GM23338 (cell line): Measurements from ENCODE around the gene NAXE. TPM values are rescaled to one million over a fixed set of nuclear protein-coding genes. Genes with fewer than 3 reads are reported as not detected.

Experiments
- ATAC-seq: fragments of 200-7000 bp; cut with Tn5 transposase; 3 replicates; pipeline ENCODE4 v1.9.1; 2020
- DNase-seq: peaks from one replicate; pipeline ENCODE4 v3.0.0-alpha.2; 2015; ENCODE audit warnings: low spot score
- H2AFZ ChIP-seq: fragments of 200-600 bp; sonication (generic); 2 replicates; pipeline ENCODE4 v1.8.0; 2016; ENCODE audit warnings: antibody characterized with exemption, mild to moderate bottlenecking, moderate library complexity
- H3F3A ChIP-seq: fragments of 200-600 bp; sonication (generic); replicated peaks from 2 replicates; pipeline ENCODE4 v1.8.0; 2017; ENCODE audit warnings: antibody characterized with exemption, mixed run types, low read depth
- H3K27ac ChIP-seq: fragments of 200-600 bp; sonication (generic); 2 replicates; pipeline ENCODE4 v1.6.1; 2016; ENCODE audit warnings: low read depth
- H3K27me3 ChIP-seq: fragments of 200-600 bp; sonication (generic); 2 replicates; pipeline ENCODE4 v1.8.0; 2016; ENCODE audit warnings: mild to moderate bottlenecking, mixed run types, moderate library complexity; ENCODE audit not compliant: insufficient read depth
- H3K36me3 ChIP-seq: fragments of 200-600 bp; sonication (generic); 2 replicates; pipeline ENCODE4 v1.8.0; 2016; ENCODE audit warnings: mild to moderate bottlenecking; ENCODE audit not compliant: insufficient read depth
- H3K4me1 ChIP-seq: fragments of 200-600 bp; sonication (generic); 2 replicates; pipeline ENCODE4 v1.8.0; 2016; ENCODE audit warnings: mild to moderate bottlenecking, moderate library complexity; ENCODE audit not compliant: insufficient read depth
- H3K4me2 ChIP-seq: fragments of 200-600 bp; sonication (generic); 2 replicates; pipeline ENCODE4 v1.7.1; 2017; ENCODE audit warnings: mixed run types
- H3K4me3 ChIP-seq: fragments of 200-600 bp; sonication (generic); 2 replicates; pipeline ENCODE4 v1.6.1; 2016; ENCODE audit warnings: mixed run types
- H3K79me2 ChIP-seq: fragments of 200-600 bp; sonication (generic); replicated peaks from 2 replicates; pipeline ENCODE4 v1.8.0; 2017; ENCODE audit warnings: mild to moderate bottlenecking; ENCODE audit not compliant: insufficient read depth
- H3K9me2 ChIP-seq: fragments of 200-600 bp; sonication (generic); 2 replicates; pipeline ENCODE4 v1.8.0; 2017; ENCODE audit not compliant: insufficient read depth
- H4K20me1 ChIP-seq: fragments of 200-600 bp; sonication (generic); replicated peaks from 2 replicates; pipeline ENCODE4 v1.8.0; 2017; ENCODE audit warnings: mild to moderate bottlenecking; ENCODE audit not compliant: insufficient read depth
- H3K27ac Mint-ChIP-seq: 2 replicates; pipeline ENCODE4 v1.8.0; 2020; ENCODE audit warnings: inconsistent platforms, mild to moderate bottlenecking, moderate library complexity, mixed read lengths
- H3K27me3 Mint-ChIP-seq: 3 replicates; pipeline ENCODE4 v1.8.0; 2022; ENCODE audit warnings: low read depth, mild to moderate bottlenecking, moderate library complexity, mixed read lengths, inconsistent platforms; ENCODE audit not compliant: insufficient read depth, poor library complexity
- H3K36me3 Mint-ChIP-seq: 3 replicates; pipeline ENCODE4 v1.8.0; 2021; ENCODE audit warnings: low read depth, mild to moderate bottlenecking, inconsistent platforms, moderate library complexity, mixed read lengths
- H3K4me1 Mint-ChIP-seq: 3 replicates; pipeline ENCODE4 v1.8.0; 2020; ENCODE audit warnings: mild to moderate bottlenecking, inconsistent platforms, mixed read lengths
- H3K4me3 Mint-ChIP-seq: 3 replicates; pipeline ENCODE4 v1.8.0; 2021; ENCODE audit warnings: moderate library complexity, mild to moderate bottlenecking, inconsistent platforms, mixed read lengths
- H3K9me3 Mint-ChIP-seq: 3 replicates; pipeline ENCODE4 v1.8.0; 2020; ENCODE audit warnings: moderate library complexity, mild to moderate bottlenecking, inconsistent platforms, mixed read lengths
- EZH2 ChIP-seq: fragments of 200-600 bp; sonication (generic); IDR thresholded peaks from one replicate; pipeline ENCODE4 v1.8.0; 2017; ENCODE audit warnings: antibody characterized with exemption, mild to moderate bottlenecking, low read depth; ENCODE audit not compliant: unreplicated experiment
- JUNB ChIP-seq: IDR thresholded peaks from one replicate; pipeline ENCODE4 v1.6.1; 2016; ENCODE audit warnings: antibody characterized with exemption; ENCODE audit not compliant: unreplicated experiment
- NANOG ChIP-seq: IDR thresholded peaks from 2 replicates; pipeline ENCODE4 v1.6.1; 2016; ENCODE audit warnings: antibody characterized with exemption, borderline replicate concordance
- STAT1 ChIP-seq: IDR thresholded peaks from one replicate; pipeline ENCODE4 v1.6.1; 2016; ENCODE audit warnings: antibody characterized with exemption; ENCODE audit not compliant: unreplicated experiment
- ZNF114 ChIP-seq: fragments of 250-450 bp; sonication (Bioruptor Pico); IDR thresholded peaks from 2 replicates; pipeline ENCODE4 v1.5.0; 2020; ENCODE audit warnings: mild to moderate bottlenecking, moderate library complexity
- ZNF462 ChIP-seq: fragments of 250-450 bp; sonication (Bioruptor Pico); IDR thresholded peaks from 2 replicates; pipeline ENCODE4 v1.5.0; 2020; ENCODE audit warnings: mild to moderate bottlenecking, moderate library complexity
- polyA plus RNA-seq: library from polyadenylated mRNA; unstranded; fragments of >200 nt; fragmentation: Nextera tagmentation; extraction: Ambion mirVana; gene quantifications from 2 replicates; pipeline ENCODE4 v1.2.1, GENCODE V29; 2016
- total RNA-seq: library from RNA; depleted of rRNA; stranded (reverse); fragments of >200 nt; shearing (Covaris generic); gene quantifications from 2 replicates; pipeline ENCODE4 v1.2.3, GENCODE V29; 2014
- TF ChIP-seq, protein P1 (sequence below), 2 experiments: fragments of 200-600 bp in 1 of 2; sonication (generic) in 1 of 2; conservative IDR thresholded peaks; 2 replicates each; pipeline versions ENCODE4 v1.5.1 to v1.6.1; 2016 to 2017; ENCODE audit warnings: antibody characterized with exemption in 2 of 2, low read depth in 2 of 2, mild to moderate bottlenecking in 2 of 2, moderate library complexity in 1 of 2

Gene NAXE
- total and polyA plus RNA-seq, 2 experiments from 2014 or later: 82.1 to 87.5 TPM

DNA sequence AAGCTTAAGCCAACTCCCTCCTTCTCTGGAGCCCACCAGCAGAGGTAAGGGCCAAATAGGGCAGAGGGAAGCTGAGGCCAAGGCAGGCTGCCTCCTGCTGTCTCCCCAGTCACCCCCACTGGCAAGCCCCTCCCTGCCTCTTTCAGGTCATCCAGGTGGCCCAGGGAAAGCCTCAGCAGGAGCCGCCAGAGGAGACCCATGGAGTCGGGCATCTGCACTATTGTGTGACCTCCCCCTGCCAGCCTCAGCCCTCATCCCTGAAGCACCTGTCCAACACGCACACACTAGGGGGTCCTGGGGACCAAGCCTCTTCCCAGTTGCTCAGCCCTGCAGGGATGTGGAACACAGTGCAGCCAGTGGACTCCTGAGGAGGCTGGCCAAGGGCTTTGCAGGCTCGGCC, 5.3 kb upstream of the NAXE start:
- no peak for DNase-seq
- TF ChIP-seq EZH2 (no peak), ZNF462 (no peak), NANOG (no peak), ZNF114 (CRISPR knock-in tag) (no peak), STAT1 (no peak), JUNB (no peak)
- TF ChIP-seq, protein P1, sequence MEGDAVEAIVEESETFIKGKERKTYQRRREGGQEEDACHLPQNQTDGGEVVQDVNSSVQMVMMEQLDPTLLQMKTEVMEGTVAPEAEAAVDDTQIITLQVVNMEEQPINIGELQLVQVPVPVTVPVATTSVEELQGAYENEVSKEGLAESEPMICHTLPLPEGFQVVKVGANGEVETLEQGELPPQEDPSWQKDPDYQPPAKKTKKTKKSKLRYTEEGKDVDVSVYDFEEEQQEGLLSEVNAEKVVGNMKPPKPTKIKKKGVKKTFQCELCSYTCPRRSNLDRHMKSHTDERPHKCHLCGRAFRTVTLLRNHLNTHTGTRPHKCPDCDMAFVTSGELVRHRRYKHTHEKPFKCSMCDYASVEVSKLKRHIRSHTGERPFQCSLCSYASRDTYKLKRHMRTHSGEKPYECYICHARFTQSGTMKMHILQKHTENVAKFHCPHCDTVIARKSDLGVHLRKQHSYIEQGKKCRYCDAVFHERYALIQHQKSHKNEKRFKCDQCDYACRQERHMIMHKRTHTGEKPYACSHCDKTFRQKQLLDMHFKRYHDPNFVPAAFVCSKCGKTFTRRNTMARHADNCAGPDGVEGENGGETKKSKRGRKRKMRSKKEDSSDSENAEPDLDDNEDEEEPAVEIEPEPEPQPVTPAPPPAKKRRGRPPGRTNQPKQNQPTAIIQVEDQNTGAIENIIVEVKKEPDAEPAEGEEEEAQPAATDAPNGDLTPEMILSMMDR (conservative IDR thresholded peaks at IDR 0.05; ENCODE audit: low read depth in 2 of 2): no peak

More for the DNA sequence above, 5.3 kb upstream of the NAXE start:
- H3K9me3 Mint-ChIP-seq: no peaks in the 10 kb centered on the region; the same call in 2 of the 3 replicates
- Histone ChIP-seq H3K27ac (no peak overlapping the region), H3K4me1 (peaks cover 17% of the 10 kb centered on the region), H3F3A (0 out of 2 replicates have a peak, but pooled peaks cover 4% of the 10 kb centered on the region), H3K4me3 (no peak overlapping the region), H3K4me2 (no peak overlapping the region), H3K36me3 (no peaks in the 10 kb centered on the region), H3K27me3 (no peaks in the 10 kb centered on the region), H4K20me1 (no peaks in the 10 kb centered on the region), H3K9me2 (0 out of 2 replicates have a peak, but pooled peaks cover 3% of the 10 kb centered on the region), H2AFZ (no peak overlapping the region), H3K79me2 (no peaks in the 10 kb centered on the region)
- H3K36me3 Mint-ChIP-seq: no peaks in the 10 kb centered on the region; the same call in 2 of the 3 replicates
- H3K27ac Mint-ChIP-seq: no peak overlapping the region
- ATAC-seq: no peak
- H3K4me1 Mint-ChIP-seq: peaks cover 33% of the 10 kb centered on the region
- no peak overlapping the region for H3K4me3 Mint-ChIP-seq
- peaks cover 8% of the 10 kb centered on the region for H3K27me3 Mint-ChIP-seq
